Measurements from ENCODE around the gene ARPC5L.
"Not testable (repeated sequence)": the region's sequence is repeated elsewhere in the genome, so short reads cannot be mapped to it uniquely, and the experiment has no call there.

Gene ARPC5L

GRCh38 chr9:124890179-124890578 is 28.2 kb downstream of the ARPC5L start:
- DNase-seq (ENCODE audit: low read depth, low spot score), result no peak

- DNase-seq (ENCODE audit: low read depth, low spot score), result no peak
Measured at GRCh38 chr9:124894035-124894740, 32.3 kb downstream of the ARPC5L start.

- DNase-seq (ENCODE audit: low read depth, low spot score), result no peak
Measured at GRCh38 chr9:124894741-124895170, 32.8 kb downstream of the ARPC5L start.

- DNase-seq (ENCODE audit: low read depth, low spot score), result no peak
Measured at GRCh38 chr9:124897570-124898460, 35.9 kb downstream of the ARPC5L start.

- DNase-seq (ENCODE audit: low read depth, low spot score), result no peak
Measured at GRCh38 chr9:124899845-124900244, 37.9 kb downstream of the ARPC5L start.

- DNase-seq (ENCODE audit: low read depth, low spot score), result no peak
Measured at GRCh38 chr9:124906966-124907365, 45.0 kb downstream of the ARPC5L start.

- DNase-seq (ENCODE audit: low read depth, low spot score), result no peak
Measured at GRCh38 chr9:124908098-124908497, 46.2 kb downstream of the ARPC5L start.

- DNase-seq (ENCODE audit: low read depth, low spot score), result no peak
Measured at GRCh38 chr9:124911766-124912165, 49.8 kb downstream of the ARPC5L start.

- no peak for DNase-seq (ENCODE audit: low read depth, low spot score)
Measured at GRCh38 chr9:124913378-124913777, 51.4 kb downstream of the ARPC5L start.

GRCh38 chr9:124914753-124915405 is 52.9 kb downstream of the ARPC5L start:
- no peak for DNase-seq (ENCODE audit: low read depth, low spot score)

- DNase-seq (ENCODE audit: low read depth, low spot score), result not testable (repeated sequence)
Measured at GRCh38 chr9:124920394-124920793, 58.5 kb downstream of the ARPC5L start.

Measured in brain pericyte (primary cell).